Transverse colon (tissue), 4 donors: Measurements from ENCODE around the gene CMC2. TPM values are rescaled to one million over a fixed set of nuclear protein-coding genes. Genes with fewer than 3 reads are reported as not detected.

Source experiments
- DNase-seq: peaks from one replicate; pipeline ENCODE4 v3.0.0-alpha.2; 2019
- H3K27ac ChIP-seq, 4 donors: fragments of 200-600 bp; sonication (generic); 2 replicates each; pipeline ENCODE4 v1.5.1; 2016 to 2018; ENCODE audit warnings: inconsistent platforms in 4 of 4
- H3K27me3 ChIP-seq: fragments of 200-600 bp; sonication (generic); 2 replicates; pipeline ENCODE4 v1.5.1; 2017; ENCODE audit warnings: inconsistent platforms
- H3K36me3 ChIP-seq, 4 donors: fragments of 200-600 bp; sonication (generic); 2 replicates each; pipeline ENCODE4 v1.5.1; 2017 to 2019; ENCODE audit warnings: inconsistent platforms in 4 of 4
- H3K4me1 ChIP-seq, 4 donors: fragments of 200-600 bp; sonication (generic); 2 replicates each; pipeline ENCODE4 v1.5.1; 2017 to 2020; ENCODE audit warnings: inconsistent platforms in 4 of 4
- H3K4me3 ChIP-seq, 4 donors: fragments of 200-600 bp; sonication (generic); 1 replicate in 1 of 4; 2 replicates in 3 of 4; pipeline versions ENCODE4 v1.5.1 to v1.6.1; 2017 to 2019; ENCODE audit warnings: inconsistent platforms in 4 of 4
- H3K9me3 ChIP-seq, 2 donors: fragments of 200-600 bp; sonication (generic); 2 replicates each; pipeline ENCODE4 v1.5.1; 2017 to 2019; ENCODE audit warnings: inconsistent platforms in 2 of 2
- CTCF ChIP-seq, 5 experiments: fragments of 200-600 bp in 3 of 5; fragments of 450-650 bp in 2 of 5; sonication (generic) in 3 of 5; IDR thresholded peaks; 1 replicate in 2 of 5; 2 replicates in 3 of 5; pipeline ENCODE4 v1.5.1; 2016 to 2017; ENCODE audit warnings: antibody characterized with exemption in 5 of 5, inconsistent platforms in 3 of 5, mild to moderate bottlenecking in 2 of 5, moderate library complexity in 1 of 5
- EP300 ChIP-seq: sonication (generic); formaldehyde crosslinking; IDR thresholded peaks from one replicate; pipeline ENCODE4 v1.6.1; 2017; ENCODE audit warnings: antibody characterized with exemption, low read depth
- POLR2A ChIP-seq: fragments of 450-650 bp; IDR thresholded peaks from one replicate; pipeline ENCODE4 v1.6.1; 2016; ENCODE audit warnings: antibody characterized with exemption, mild to moderate bottlenecking, moderate library complexity
- POLR2AphosphoS5 ChIP-seq, 3 donors: sonication (generic); formaldehyde crosslinking; IDR thresholded peaks; one replicate each; pipeline ENCODE4 v1.6.1; 2016; ENCODE audit warnings: antibody characterized with exemption in 3 of 3
- WGBS, 2 donors: methylation state at CpG; one replicate each; pipeline ENCODE4 v1.1.5; 2018; ENCODE audit warnings: low coverage in 1 of 2; 5-methylcytosine and 5-hydroxymethylcytosine counted together
- in situ Hi-C, 4 donors: fragments of 200-750 bp; cut with MboI; loops; one replicate each; pipeline versions ENCODE4 v1.15.0 to v1.15.1; 2017; ENCODE audit warnings: low sequenced_read_pairs in 3 of 4, low pct_ligation_motif_present in 1 of 4, low pct_unique_long_range_greater_than_20kb in 1 of 4
- intact Hi-C: fragments of 100-400 bp; cut with DNase I; formaldehyde crosslinking; loops from one replicate; pipeline ENCODE4 v1.15.1; 2023; ENCODE audit warnings: low total_unique reads
- total RNA-seq, 4 donors: library from RNA; depleted of rRNA; stranded (reverse); fragments of >200 nt; gene quantifications; one replicate each; pipeline ENCODE4 v1.1.0, GENCODE V29; 2016

CMC2 gene
- total RNA-seq, 4 donors from 2014 or later = 2.8 to 42.9 (median 29.8) TPM

- DNase-seq = no peak
- Histone ChIP-seq H3K9me3 (peaks cover 24 to 30% of the 10 kb centered on the region in 2 donors), H3K4me3 (no peak overlapping the region), H3K27ac (no peak overlapping the region), H3K36me3 (no peaks in the 10 kb centered on the region), H3K27me3 (no peaks in the 10 kb centered on the region), H3K4me1 (no peaks in the 10 kb centered on the region)
- WGBS, 2 donors = 88% methylated on average over 4 of the region's 5 CpGs; no CpG with 5 or more reads in 1 of the 2 donors
- in situ Hi-C loops (no loop called here), intact Hi-C loops (no loop called here)
- no peak for TF ChIP-seq EP300
- TF ChIP-seq POLR2AphosphoS5 (IDR thresholded peaks at IDR 0.05) = no peak
- TF ChIP-seq POLR2A = no peak
- no peak for TF ChIP-seq CTCF (IDR thresholded peaks at IDR 0.05)
Measured at GRCh38 chr16:80954985-80955384, 51.7 kb downstream of the CMC2 start.

GRCh38 chr16:80948886-80949493 lies 57.7 kb downstream of the CMC2 start:
- H3K27me3 ChIP-seq = no peaks in the 10 kb centered on the region
- no peaks in the 10 kb centered on the region for H3K36me3 ChIP-seq
- H3K4me1 ChIP-seq = no peaks in the 10 kb centered on the region
- intact Hi-C loops = no loop called here
- in situ Hi-C loops = no loop called here
- TF ChIP-seq CTCF (IDR thresholded peaks at IDR 0.05) (peak; percentile 25 to 59 (median 44)), POLR2AphosphoS5 (IDR thresholded peaks at IDR 0.05) (no peak)
- 61% methylated on average over 7 of the region's 7 CpGs; no CpG with 5 or more reads in 1 of the 2 donors for WGBS, 2 donors
- no peak overlapping the region for H3K27ac ChIP-seq
- peak; percentile 28 for DNase-seq
- H3K4me3 ChIP-seq = no peak overlapping the region
- H3K9me3 ChIP-seq = no peaks in the 10 kb centered on the region

GRCh38 chr16:80947708-80948625 lies 58.7 kb downstream of the CMC2 start:
- no peak for DNase-seq
- Histone ChIP-seq H3K27ac (no peak overlapping the region), H3K4me1 (no peaks in the 10 kb centered on the region), H3K9me3 (no peaks in the 10 kb centered on the region), H3K27me3 (no peaks in the 10 kb centered on the region), H3K36me3 (no peaks in the 10 kb centered on the region), H3K4me3 (no peak overlapping the region)
- WGBS, 2 donors = 39 to 72% methylated on average over 3 to 9 of the region's 9 CpGs
- in situ Hi-C loops = no loop called here
- intact Hi-C loops = no loop called here
- TF ChIP-seq POLR2AphosphoS5 (IDR thresholded peaks at IDR 0.05) = no peak
- TF ChIP-seq CTCF (IDR thresholded peaks at IDR 0.05) = no peak
- TF ChIP-seq EP300 = no peak
- TF ChIP-seq POLR2A = no peak

GRCh38 chr16:80947239-80947638 lies 59.4 kb downstream of the CMC2 start:
- Histone ChIP-seq H3K27ac (no peak overlapping the region), H3K36me3 (no peaks in the 10 kb centered on the region), H3K4me1 (no peaks in the 10 kb centered on the region), H3K4me3 (no peak overlapping the region), H3K27me3 (no peaks in the 10 kb centered on the region), H3K9me3 (no peaks in the 10 kb centered on the region)
- intact Hi-C loops = no loop called here
- WGBS, 2 donors = 83 to 88% methylated on average over 1 to 5 of the region's 5 CpGs
- in situ Hi-C loops = no loop called here
- TF ChIP-seq POLR2A (no peak), POLR2AphosphoS5 (IDR thresholded peaks at IDR 0.05) (no peak), EP300 (no peak), CTCF (IDR thresholded peaks at IDR 0.05) (no peak)
- no peak for DNase-seq
